RCC 7860 (cell line): Measurements from ENCODE around the gene EPAS1.
A peak's percentile ranks its signal among the peaks of the same experiment; 100 is the strongest.

Experiments
- DNase-seq: peaks from one replicate; pipeline ENCODE4 v3.0.0-alpha.2; 2015; ENCODE audit warnings: low spot score
- FAIRE-seq: peaks from 2 replicates; lab custom pipeline; 2012; peaks lifted over from hg19 to GRCh38; lab: Jason Lieb, UNC

The EPAS1 gene

DNA sequence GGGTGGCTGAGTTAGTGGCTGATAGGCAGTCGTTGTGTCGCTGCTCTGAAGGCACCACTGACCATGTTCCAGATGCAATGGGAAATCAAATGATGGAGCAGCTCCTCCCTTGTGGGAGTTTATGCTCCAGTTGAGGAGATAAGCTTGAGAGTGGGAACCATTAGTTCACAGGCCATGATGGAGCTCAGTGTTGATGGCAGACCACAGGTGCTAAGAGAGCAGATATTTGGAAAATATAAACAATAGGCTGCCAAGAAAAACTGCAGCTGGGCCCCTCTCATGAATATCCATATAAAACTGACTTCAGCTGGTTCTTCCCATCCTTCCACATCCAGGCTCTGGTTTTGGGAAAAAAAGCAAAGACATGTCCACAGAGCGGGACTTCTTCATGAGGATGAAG lies 63.1 kb downstream of the EPAS1 start:
- FAIRE-seq (no peak), DNase-seq (no peak)

GRCh38 chr2:46361920-46362666 lies 64.9 kb downstream of the EPAS1 start:
- no peak for DNase-seq

DNA sequence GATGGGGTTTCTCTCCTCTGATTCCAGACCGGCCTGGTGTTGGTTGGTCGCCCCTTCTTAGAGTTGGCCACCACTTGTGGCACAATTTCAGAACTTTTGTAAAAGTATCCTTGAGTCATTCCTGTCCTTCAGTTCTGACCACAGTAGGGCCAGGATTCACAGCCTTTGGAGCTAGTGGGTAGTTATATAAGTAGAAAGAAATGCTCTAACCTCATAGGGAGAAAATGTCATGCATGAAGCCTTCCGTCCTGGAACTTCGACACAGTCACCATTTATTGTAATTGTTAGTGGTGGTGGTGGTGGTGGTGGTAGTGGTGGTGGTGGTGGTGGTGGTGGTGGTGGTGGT lies 65.4 kb downstream of the EPAS1 start:
- no peak for DNase-seq
- no peak for FAIRE-seq

More at GRCh38 chr2:46361920-46362666, 64.9 kb downstream of the EPAS1 start:
- FAIRE-seq, result no peak

- DNase-seq (no peak), FAIRE-seq (no peak)
These were observed 66.4 kb downstream of the EPAS1 start for GRCh38 chr2:46363535-46364170.

DNA sequence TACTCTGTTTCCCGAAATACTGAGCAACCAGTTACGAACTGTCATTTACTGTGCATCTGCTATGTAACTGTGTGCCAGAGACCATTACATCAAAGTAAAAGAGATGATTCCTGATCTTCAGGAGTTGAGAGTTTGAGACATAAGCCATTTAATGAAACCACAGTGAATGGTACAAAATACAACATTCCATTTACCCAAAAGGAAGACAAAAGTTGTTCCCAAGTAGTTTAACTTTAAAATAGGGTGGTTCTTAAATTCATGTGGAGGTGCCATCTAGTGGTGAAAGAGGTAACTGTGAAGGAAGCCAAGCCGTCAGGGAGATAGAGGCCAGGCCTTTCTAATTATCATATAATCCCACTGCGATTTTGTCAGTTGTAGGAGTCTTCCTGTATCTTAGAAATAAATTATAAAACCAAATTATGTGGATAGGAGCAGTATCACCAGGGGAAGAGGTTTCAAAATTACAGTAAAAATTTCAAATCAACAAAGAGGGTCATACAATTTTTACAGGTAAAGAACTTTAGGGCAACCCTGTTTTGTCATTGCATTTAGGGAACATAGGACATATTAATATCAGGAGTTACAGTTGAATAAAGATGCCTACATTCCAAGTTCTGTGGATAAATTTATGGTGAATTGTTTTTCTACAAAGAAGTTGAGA lies 67.7 kb downstream of the EPAS1 start:
- peak; percentile 71 for FAIRE-seq
- peak; percentile 57 for DNase-seq

- no peak for DNase-seq
- FAIRE-seq, result no peak
These were observed 68.9 kb downstream of the EPAS1 start for GRCh38 chr2:46365913-46366667.

GRCh38 chr2:46366668-46367052 lies 69.5 kb downstream of the EPAS1 start:
- no peak for FAIRE-seq

GRCh38 chr2:46367286-46367685 lies 70.1 kb downstream of the EPAS1 start:
- FAIRE-seq, result no peak
- no peak for DNase-seq

More at GRCh38 chr2:46366668-46367052, 69.5 kb downstream of the EPAS1 start:
- DNase-seq, result no peak

- FAIRE-seq (no peak), DNase-seq (no peak)
These were observed 71.2 kb downstream of the EPAS1 start for GRCh38 chr2:46368401-46368800.

- FAIRE-seq (no peak), DNase-seq (no peak)
These were observed 72.6 kb downstream of the EPAS1 start for GRCh38 chr2:46369783-46370182.

- DNase-seq, result no peak
- no peak for FAIRE-seq
These were observed 74.6 kb downstream of the EPAS1 start for GRCh38 chr2:46371854-46372253.

GRCh38 chr2:46372475-46372874 lies 75.3 kb downstream of the EPAS1 start:
- FAIRE-seq (no peak), DNase-seq (no peak)

GRCh38 chr2:46373238-46373637 lies 76.0 kb downstream of the EPAS1 start:
- FAIRE-seq (no peak), DNase-seq (no peak)

GRCh38 chr2:46375566-46376125 lies 78.4 kb downstream of the EPAS1 start:
- no peak for FAIRE-seq
- DNase-seq, result no peak

- DNase-seq (no peak), FAIRE-seq (no peak)
These were observed 79.4 kb downstream of the EPAS1 start for GRCh38 chr2:46376586-46376985.

- no peak for FAIRE-seq
- DNase-seq, result no peak
These were observed 79.9 kb downstream of the EPAS1 start for GRCh38 chr2:46377101-46377581.

DNA sequence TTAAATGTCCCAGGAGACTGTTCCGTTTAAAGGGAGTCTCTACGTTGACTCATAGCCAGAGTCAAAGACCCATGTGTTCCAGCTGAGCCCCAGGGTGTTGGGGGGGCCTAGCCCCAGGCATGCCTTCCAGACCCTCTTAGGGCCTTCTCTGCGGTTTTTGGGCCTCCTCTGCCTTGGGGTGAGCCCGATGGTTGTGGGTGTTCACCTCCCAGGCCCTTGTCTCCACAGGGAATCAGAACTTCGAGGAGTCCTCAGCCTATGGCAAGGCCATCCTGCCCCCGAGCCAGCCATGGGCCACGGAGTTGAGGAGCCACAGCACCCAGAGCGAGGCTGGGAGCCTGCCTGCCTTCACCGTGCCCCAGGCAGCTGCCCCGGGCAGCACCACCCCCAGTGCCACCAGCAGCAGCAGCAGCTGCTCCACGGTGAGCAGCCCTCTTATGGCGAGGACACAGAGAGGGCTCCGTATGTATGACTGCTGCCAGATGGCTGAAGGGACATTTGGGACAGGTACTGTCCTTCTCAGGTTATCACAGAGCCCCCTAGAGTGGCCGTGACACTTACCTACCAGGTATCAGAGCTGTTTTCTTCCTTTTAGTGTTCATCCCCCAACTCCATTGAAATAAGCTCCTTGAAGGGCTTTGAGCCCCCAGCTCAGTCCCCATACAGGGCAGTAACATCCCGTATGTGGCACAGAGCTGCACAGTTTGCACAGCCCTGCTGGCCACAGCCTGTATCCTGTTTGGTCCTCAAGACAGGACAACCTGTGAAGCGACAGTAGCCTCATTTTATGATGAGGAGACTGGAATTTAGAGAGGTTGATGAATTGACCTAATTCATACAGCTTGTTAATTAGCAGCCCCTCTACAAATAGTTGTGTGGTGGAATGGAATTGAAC lies 80.7 kb downstream of the EPAS1 start:
- no peak for FAIRE-seq
- DNase-seq, result no peak

- no peak for DNase-seq
- no peak for FAIRE-seq
These were observed 81.4 kb downstream of the EPAS1 start for GRCh38 chr2:46378616-46379015.

- DNase-seq (no peak), FAIRE-seq (no peak)
These were observed 82.2 kb downstream of the EPAS1 start for GRCh38 chr2:46379213-46380037.
